Lung (tissue), 12 donors: Measurements from ENCODE around the gene ZNF618. TPM values are rescaled to one million over a fixed set of nuclear protein-coding genes. Genes with fewer than 3 reads are reported as not detected.

Experiments used
- ATAC-seq: fragments of 200-7000 bp; cut with Tn5 transposase; one replicate; pipeline ENCODE4 v1.9.1; 2020; ENCODE audit warnings: moderate number of reproducible peaks; ENCODE audit not compliant: insufficient read depth, low FRiP score
- DNase-seq, 3 donors: peaks; one replicate each; pipeline ENCODE4 v3.0.0-alpha.2; 2013 to 2017
- H3K27ac ChIP-seq, 2 donors: one replicate each; pipeline ENCODE4 v1.5.1; 2013; ENCODE audit warnings: mild to moderate bottlenecking in 2 of 2, moderate library complexity in 2 of 2, control low read depth in 1 of 2, inconsistent platforms in 1 of 2, low read depth in 1 of 2, low read length in 1 of 2
- H3K27me3 ChIP-seq, 3 donors: one replicate each; pipeline ENCODE4 v1.5.1; 2013; ENCODE audit warnings: low read length in 2 of 3; ENCODE audit not compliant: control insufficient read depth in 3 of 3, insufficient read depth in 3 of 3
- H3K36me3 ChIP-seq, 4 donors: one replicate each; pipeline ENCODE4 v1.5.1; 2013; ENCODE audit warnings: low read length in 4 of 4, mild to moderate bottlenecking in 1 of 4, moderate library complexity in 1 of 4; ENCODE audit not compliant: control insufficient read depth in 4 of 4, insufficient read depth in 4 of 4
- H3K4me1 ChIP-seq, 5 donors: one replicate each; pipeline ENCODE4 v1.5.1; 2013; ENCODE audit warnings: low read length in 5 of 5, mild to moderate bottlenecking in 2 of 5, moderate library complexity in 1 of 5; ENCODE audit not compliant: control insufficient read depth in 5 of 5, insufficient read depth in 5 of 5
- H3K4me3 ChIP-seq: one replicate; pipeline ENCODE4 v1.5.1; 2013; ENCODE audit warnings: mild to moderate bottlenecking, control low read depth, moderate library complexity
- H3K9ac ChIP-seq, 2 donors: one replicate each; pipeline ENCODE4 v1.5.1; 2013; ENCODE audit warnings: low read length in 2 of 2, control low read depth in 1 of 2; ENCODE audit not compliant: insufficient read depth in 1 of 2
- H3K9me3 ChIP-seq, 4 donors: one replicate each; pipeline ENCODE4 v1.5.1; 2013; ENCODE audit warnings: low read length in 3 of 4, mild to moderate bottlenecking in 1 of 4, moderate library complexity in 1 of 4; ENCODE audit not compliant: control insufficient read depth in 4 of 4, insufficient read depth in 3 of 4
- whole genome bisulfite sequencing, 2 donors: extraction: QIAGEN DNeasy Blood & Tissue Kit; methylation state at CpG; one replicate each; pipeline ENCODE4 v1.1.7; 2013; 5-methylcytosine and 5-hydroxymethylcytosine counted together
- polyA plus RNA-seq, 2 donors: library from polyadenylated mRNA; stranded (reverse); fragments of 200-250 nt; gene quantifications; one replicate each; pipeline ENCODE4 v1.2.1, GENCODE V29; 2013
- total RNA-seq, 2 donors: library from RNA; depleted of rRNA in 1 of 2; stranded (reverse); fragments of >200 nt in 1 of 2; gene quantifications; one replicate each; pipeline ENCODE4 v1.2.1, GENCODE V29; 2014 to 2021
- TF ChIP-seq, protein P1 (sequence below): IDR thresholded peaks from 2 replicates; pipeline ENCODE4 v1.5.1; 2012; ENCODE audit warnings: mild to moderate bottlenecking; ENCODE audit errors: control extremely low read depth, extremely low read depth
- donor health status: control.
- donor health status: control.
- donor health status: Bipolar disorder and iron deficiency.
- donor health status: healthy.
- donor health status: DM: yes; HTN: yes; CAD: no.

ZNF618 gene
- total and polyA plus RNA-seq, 4 donors = 1.6 to 16.3 (median 6.0) TPM

DNA sequence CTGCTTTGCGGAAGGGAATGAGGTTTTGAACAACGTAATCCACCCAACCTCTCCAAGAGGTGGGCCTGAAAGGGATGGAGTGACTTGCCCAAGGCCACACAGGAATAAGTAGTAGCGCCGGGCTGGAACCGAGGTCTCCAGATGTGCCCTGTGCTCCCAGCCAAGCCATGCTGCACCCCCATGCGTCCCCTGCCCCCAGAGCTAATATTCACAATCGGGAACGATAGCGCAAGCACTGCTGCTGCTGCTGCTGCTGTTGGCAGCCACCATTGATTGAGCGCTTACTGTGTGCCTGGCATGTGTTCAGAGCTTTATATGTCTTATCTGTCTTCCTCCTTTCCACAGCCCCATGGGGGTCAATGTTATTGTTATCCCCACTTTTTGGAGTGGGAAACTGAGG is 158.1 kb downstream of the ZNF618 start:
- WGBS, 2 donors = 95 to 97% methylated on average over 10 of the region's 10 CpGs
- DNase-seq (no peak), ATAC-seq (no peak)
- Histone ChIP-seq H3K36me3 (peaks cover 0 to 64% (median 46%) of the 10 kb centered on the region in 4 donors), H3K9ac (no peak overlapping the region), H3K4me1 (peaks cover 0 to 4% (median 0%) of the 10 kb centered on the region in 5 donors), H3K27me3 (no peaks in the 10 kb centered on the region), H3K9me3 (peaks cover 0 to 8% (median 0%) of the 10 kb centered on the region in 4 donors), H3K27ac (no peak overlapping the region), H3K4me3 (no peak overlapping the region)
- TF ChIP-seq, protein P1, sequence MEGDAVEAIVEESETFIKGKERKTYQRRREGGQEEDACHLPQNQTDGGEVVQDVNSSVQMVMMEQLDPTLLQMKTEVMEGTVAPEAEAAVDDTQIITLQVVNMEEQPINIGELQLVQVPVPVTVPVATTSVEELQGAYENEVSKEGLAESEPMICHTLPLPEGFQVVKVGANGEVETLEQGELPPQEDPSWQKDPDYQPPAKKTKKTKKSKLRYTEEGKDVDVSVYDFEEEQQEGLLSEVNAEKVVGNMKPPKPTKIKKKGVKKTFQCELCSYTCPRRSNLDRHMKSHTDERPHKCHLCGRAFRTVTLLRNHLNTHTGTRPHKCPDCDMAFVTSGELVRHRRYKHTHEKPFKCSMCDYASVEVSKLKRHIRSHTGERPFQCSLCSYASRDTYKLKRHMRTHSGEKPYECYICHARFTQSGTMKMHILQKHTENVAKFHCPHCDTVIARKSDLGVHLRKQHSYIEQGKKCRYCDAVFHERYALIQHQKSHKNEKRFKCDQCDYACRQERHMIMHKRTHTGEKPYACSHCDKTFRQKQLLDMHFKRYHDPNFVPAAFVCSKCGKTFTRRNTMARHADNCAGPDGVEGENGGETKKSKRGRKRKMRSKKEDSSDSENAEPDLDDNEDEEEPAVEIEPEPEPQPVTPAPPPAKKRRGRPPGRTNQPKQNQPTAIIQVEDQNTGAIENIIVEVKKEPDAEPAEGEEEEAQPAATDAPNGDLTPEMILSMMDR = no peak

DNA sequence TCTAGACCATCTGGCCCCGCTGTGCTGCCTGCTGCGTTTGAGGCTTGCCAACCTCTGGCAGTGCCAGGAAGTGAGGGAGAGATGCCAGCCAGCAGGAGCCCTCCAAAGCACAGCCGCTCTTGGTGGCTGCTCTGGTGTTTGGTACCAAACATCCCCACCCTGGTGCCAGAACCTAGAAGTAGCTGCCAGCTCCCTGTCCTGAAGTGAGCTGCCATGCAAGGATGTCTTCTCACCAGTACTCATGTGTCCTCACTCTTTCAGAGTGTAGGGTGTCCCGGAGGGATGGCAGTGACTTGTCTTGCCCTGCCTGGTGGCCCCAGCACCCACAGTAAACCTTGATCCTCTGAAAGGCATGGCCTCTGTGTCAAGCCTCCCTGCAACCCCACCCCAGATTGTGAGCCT is 158.6 kb downstream of the ZNF618 start:
- Histone ChIP-seq H3K4me1 (no peaks in the 10 kb centered on the region), H3K4me3 (no peak overlapping the region), H3K27me3 (no peaks in the 10 kb centered on the region), H3K9me3 (peaks cover 0 to 8% (median 0%) of the 10 kb centered on the region in 4 donors), H3K36me3 (peaks cover 0 to 64% (median 45%) of the 10 kb centered on the region in 4 donors), H3K9ac (no peak overlapping the region), H3K27ac (no peak overlapping the region)
- TF ChIP-seq, protein P1 = no peak
- WGBS, 2 donors = 93% methylated on average over 4 of the region's 4 CpGs
- ATAC-seq (no peak), DNase-seq (no peak)

DNA sequence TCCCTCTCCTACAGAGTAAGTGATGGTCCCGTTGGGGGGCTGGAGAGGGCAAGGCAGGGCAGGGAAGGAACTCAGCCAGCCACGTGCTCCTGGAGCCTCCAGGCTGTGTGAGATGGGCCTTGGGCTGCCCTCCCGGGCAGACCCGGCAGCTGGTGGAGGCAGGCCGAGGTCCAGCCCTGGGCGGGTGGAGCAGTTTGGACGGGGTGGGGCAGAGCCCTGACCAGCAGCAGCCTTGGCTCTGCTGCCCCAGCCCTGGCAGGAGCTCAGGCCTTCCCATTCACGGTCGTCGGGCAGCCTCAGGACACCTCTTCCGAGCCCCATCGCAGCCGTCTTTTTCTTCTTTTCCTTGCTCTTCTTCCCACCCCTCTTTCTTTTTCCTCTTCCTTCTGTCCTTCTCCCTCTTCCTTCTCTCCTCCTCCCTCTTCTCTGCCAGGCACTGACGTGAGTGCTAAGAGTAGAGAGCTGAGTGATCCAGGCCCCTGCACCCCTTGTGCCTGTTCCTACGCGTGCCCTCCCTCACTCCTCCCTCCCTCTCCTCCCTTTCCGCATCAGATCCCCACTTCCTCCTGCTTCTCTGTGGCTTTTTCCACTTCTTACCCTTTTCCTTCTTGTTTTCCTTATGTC is 159.2 kb downstream of the ZNF618 start:
- no peaks in the 10 kb centered on the region for H3K27me3 ChIP-seq
- peaks cover 0 to 8% (median 0%) of the 10 kb centered on the region in 4 donors for H3K9me3 ChIP-seq
- no peak overlapping the region for H3K4me3 ChIP-seq
- WGBS, 2 donors = 90 to 92% methylated on average over 14 to 17 of the region's 17 CpGs
- DNase-seq = peak in 1 of 3 donors; percentile 6
- H3K36me3 ChIP-seq = peaks cover 0 to 63% (median 45%) of the 10 kb centered on the region in 4 donors
- no peak overlapping the region for H3K27ac ChIP-seq
- TF ChIP-seq, protein P1 = no peak
- ATAC-seq = no peak
- no peak overlapping the region for H3K9ac ChIP-seq
- no peaks in the 10 kb centered on the region for H3K4me1 ChIP-seq
